Erythroblast (primary cell): ENCODE data around the gene RGMA.

Source experiments
- GATA1 ChIP-seq: IDR thresholded peaks from 2 replicates; pipeline ENCODE4 v1.6.1; 2011; ENCODE audit warnings: low read depth, mild to moderate bottlenecking, control low read depth, low read length, moderate library complexity
- POLR2A ChIP-seq: IDR thresholded peaks from 2 replicates; pipeline ENCODE4 v1.6.1; 2011; ENCODE audit warnings: mild to moderate bottlenecking, low read length

DNA sequence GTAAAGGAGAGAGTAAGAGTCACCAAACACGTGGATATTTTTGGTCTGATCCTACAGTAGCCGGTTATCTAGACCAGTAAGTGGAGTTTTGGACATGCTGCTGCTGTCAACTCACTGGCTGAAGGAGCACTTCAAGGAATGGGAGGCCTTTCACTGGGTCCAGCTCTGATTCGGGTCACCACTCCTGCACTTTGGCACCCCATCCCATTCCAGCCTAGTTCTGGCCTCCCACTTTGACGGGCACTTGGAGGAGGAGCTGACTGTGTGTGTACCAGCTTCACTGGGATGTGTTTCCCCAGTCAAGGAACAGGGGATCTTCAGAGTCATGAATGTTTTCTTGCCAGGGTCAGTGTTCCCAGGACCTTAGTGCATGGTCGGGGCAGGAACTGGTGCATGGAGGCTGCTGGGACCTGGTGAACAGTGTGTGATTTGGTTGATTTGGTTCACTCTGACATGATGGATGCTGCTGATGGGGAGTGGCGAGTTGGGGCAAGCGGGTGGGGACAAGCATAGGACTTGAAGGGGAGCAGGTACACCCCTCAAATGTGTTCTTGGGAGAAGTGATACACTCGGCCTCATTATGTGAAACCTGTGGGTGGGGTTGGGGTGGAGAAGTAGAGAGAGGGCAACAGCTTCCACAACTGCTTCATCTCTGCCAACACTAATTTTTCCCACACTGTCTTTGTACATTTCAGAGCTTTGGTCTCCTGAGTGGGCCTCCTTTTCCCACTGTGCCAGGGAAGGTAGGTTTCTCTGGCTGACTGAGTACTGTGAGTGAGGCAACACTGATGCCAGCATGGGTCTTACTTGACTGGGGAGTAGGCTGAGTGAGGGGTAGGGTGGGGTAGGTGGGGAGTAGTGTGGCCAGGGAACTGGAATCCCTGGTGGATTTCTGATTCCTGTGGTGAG is 64.0 kb downstream of the RGMA start:
- TF ChIP-seq POLR2A: no peak
- no peak for TF ChIP-seq GATA1
